K562 (cell line): Measurements from ENCODE around the gene MCEMP1.

Source experiments
- BCL6 ChIP-seq: fragments of 250-450 bp; sonication (Bioruptor Pico); IDR thresholded peaks from 2 replicates; pipeline ENCODE4 v1.4.0; 2020
- CEBPB ChIP-seq: fragments of 450-650 bp; IDR thresholded peaks from 2 replicates; pipeline ENCODE4 v1.6.1; 2016; ENCODE audit warnings: missing genetic modification characterization, missing compliant biosample characterization
- HDAC6 ChIP-seq: IDR thresholded peaks from 2 replicates; pipeline ENCODE4 v1.6.1; 2012; ENCODE audit warnings: low read depth, mild to moderate bottlenecking, control low read depth, inconsistent platforms, low read length, moderate library complexity
- HOMEZ ChIP-seq: fragments of 250-450 bp; sonication (Bioruptor Pico); IDR thresholded peaks from 2 replicates; pipeline ENCODE4 v1.4.0; 2020; ENCODE audit warnings: mild to moderate bottlenecking, moderate library complexity
- JUNB ChIP-seq: fragments of 450-650 bp; formaldehyde crosslinking; conservative IDR thresholded peaks from 2 replicates; pipeline ENCODE4 v1.4.0; 2020; ENCODE audit warnings: mild to moderate bottlenecking
- KAT7 ChIP-seq: sonication (generic); formaldehyde crosslinking; IDR thresholded peaks from 2 replicates; pipeline ENCODE4 v1.8.0; 2022; ENCODE audit warnings: missing genetic modification reagents, mild to moderate bottlenecking, borderline replicate concordance
- KDM1A ChIP-seq, 2 experiments: fragments of 450-650 bp; IDR thresholded peaks; 2 replicates each; pipeline ENCODE4 v1.6.1; 2016; ENCODE audit warnings: mild to moderate bottlenecking in 2 of 2
- SP1 ChIP-seq: sonication (generic); formaldehyde crosslinking; IDR thresholded peaks from 2 replicates; pipeline ENCODE4 v1.8.1; 2022; ENCODE audit warnings: mild to moderate bottlenecking, missing genetic modification reagents
- XRCC5 ChIP-seq: fragments of 200-400 bp; formaldehyde crosslinking; IDR thresholded peaks from 2 replicates; pipeline ENCODE4 v1.6.1; 2017; ENCODE audit warnings: low read depth, mild to moderate bottlenecking, low read length
- ZNF609 ChIP-seq: sonication (generic); formaldehyde crosslinking; IDR thresholded peaks from 2 replicates; pipeline ENCODE4 v1.8.1; 2023; ENCODE audit warnings: missing genetic modification reagents, mild to moderate bottlenecking, borderline replicate concordance
- TF ChIP-seq, protein P1 (sequence below), 3 experiments: IDR thresholded peaks in 2 of 3; conservative IDR thresholded peaks in 1 of 3; 2 replicates each; pipeline ENCODE4 v1.5.1; 2011 to 2012; ENCODE audit warnings: low read length in 3 of 3, mild to moderate bottlenecking in 3 of 3, control low read depth in 2 of 3, improper control_type of control experiment in 1 of 3, inconsistent platforms in 1 of 3, low read depth in 1 of 3, mixed read lengths in 1 of 3, moderate library complexity in 1 of 3; ENCODE audit not compliant: insufficient read depth in 2 of 3
- TF ChIP-seq, protein P2 (sequence below): fragments of 450-650 bp; formaldehyde crosslinking; IDR thresholded peaks from 2 replicates; pipeline ENCODE4 v1.4.0; 2020; ENCODE audit warnings: mild to moderate bottlenecking, moderate library complexity

- TF ChIP-seq HDAC6: no peak
- no peak for TF ChIP-seq CEBPB (tag)
- no peak for TF ChIP-seq BCL6 (CRISPR knock-in tag)
- no peak for TF ChIP-seq HOMEZ (CRISPR knock-in tag)
- no peak for TF ChIP-seq JUNB
- TF ChIP-seq XRCC5: no peak
- TF ChIP-seq, protein P1, sequence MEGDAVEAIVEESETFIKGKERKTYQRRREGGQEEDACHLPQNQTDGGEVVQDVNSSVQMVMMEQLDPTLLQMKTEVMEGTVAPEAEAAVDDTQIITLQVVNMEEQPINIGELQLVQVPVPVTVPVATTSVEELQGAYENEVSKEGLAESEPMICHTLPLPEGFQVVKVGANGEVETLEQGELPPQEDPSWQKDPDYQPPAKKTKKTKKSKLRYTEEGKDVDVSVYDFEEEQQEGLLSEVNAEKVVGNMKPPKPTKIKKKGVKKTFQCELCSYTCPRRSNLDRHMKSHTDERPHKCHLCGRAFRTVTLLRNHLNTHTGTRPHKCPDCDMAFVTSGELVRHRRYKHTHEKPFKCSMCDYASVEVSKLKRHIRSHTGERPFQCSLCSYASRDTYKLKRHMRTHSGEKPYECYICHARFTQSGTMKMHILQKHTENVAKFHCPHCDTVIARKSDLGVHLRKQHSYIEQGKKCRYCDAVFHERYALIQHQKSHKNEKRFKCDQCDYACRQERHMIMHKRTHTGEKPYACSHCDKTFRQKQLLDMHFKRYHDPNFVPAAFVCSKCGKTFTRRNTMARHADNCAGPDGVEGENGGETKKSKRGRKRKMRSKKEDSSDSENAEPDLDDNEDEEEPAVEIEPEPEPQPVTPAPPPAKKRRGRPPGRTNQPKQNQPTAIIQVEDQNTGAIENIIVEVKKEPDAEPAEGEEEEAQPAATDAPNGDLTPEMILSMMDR (IDR thresholded peaks at IDR 0.05 in 2 of 3, conservative IDR thresholded peaks at IDR 0.05 in 1 of 3; ENCODE audit: insufficient read depth in 2 of 3, low read depth in 1 of 3, low read length in 3 of 3): no peak
- no peak for TF ChIP-seq ZNF609 (CRISPR knock-in tag)
- no peak for TF ChIP-seq KAT7 (CRISPR knock-in tag)
- TF ChIP-seq, protein P2, sequence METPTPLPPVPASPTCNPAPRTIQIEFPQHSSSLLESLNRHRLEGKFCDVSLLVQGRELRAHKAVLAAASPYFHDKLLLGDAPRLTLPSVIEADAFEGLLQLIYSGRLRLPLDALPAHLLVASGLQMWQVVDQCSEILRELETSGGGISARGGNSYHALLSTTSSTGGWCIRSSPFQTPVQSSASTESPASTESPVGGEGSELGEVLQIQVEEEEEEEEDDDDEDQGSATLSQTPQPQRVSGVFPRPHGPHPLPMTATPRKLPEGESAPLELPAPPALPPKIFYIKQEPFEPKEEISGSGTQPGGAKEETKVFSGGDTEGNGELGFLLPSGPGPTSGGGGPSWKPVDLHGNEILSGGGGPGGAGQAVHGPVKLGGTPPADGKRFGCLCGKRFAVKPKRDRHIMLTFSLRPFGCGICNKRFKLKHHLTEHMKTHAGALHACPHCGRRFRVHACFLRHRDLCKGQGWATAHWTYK (CRISPR knock-in tag): no peak
- no peak for TF ChIP-seq SP1 (CRISPR knock-in tag)
- TF ChIP-seq KDM1A (IDR thresholded peaks at IDR 0.05): no peak
Measured at GRCh38 chr19:7718668-7719067, 41.8 kb downstream of the MCEMP1 start.
